H1 (cell line): Measurements from ENCODE around the gene SNRNP40. TPM values are rescaled to one million over a fixed set of nuclear protein-coding genes. Genes with fewer than 3 reads are reported as not detected.

Experiments used
- GTF2F1 ChIP-seq: IDR thresholded peaks from 2 replicates; pipeline ENCODE4 v1.6.1; 2012; ENCODE audit warnings: low read depth, low read length, improper control_type of control experiment, borderline replicate concordance
- NANOG ChIP-seq: IDR thresholded peaks from 2 replicates; pipeline ENCODE4 v1.6.1; 2011; ENCODE audit warnings: low read length, low read depth, mild to moderate bottlenecking, inconsistent platforms; ENCODE audit not compliant: insufficient read depth, poor library complexity, severe bottlenecking
- polyA plus RNA-seq, 7 experiments: library from polyadenylated mRNA; depleted of rRNA in 3 of 7; stranded (reverse) in 5 of 7; unstranded in 2 of 7; fragments of >200 nt in 5 of 7; fragments of 200-250 nt in 2 of 7; gene quantifications; 1 replicate in 5 of 7; 2 replicates in 1 of 7; 4 replicates in 1 of 7; pipeline versions ENCODE4 v1.2.1 to v1.2.3, GENCODE V29; 2011 to 2013; ENCODE audit warnings: missing spikeins in 2 of 7, mixed read lengths in 2 of 7
- total RNA-seq: library from RNA; stranded (reverse); fragmentation: NEBNext Ultra II Directional; extraction: Animal tissue kit (Norgen Biotek cat#: 25700); gene quantifications from 2 replicates; pipeline ENCODE4 v1.2.1, GENCODE V29; 2021

The SNRNP40 gene
- total and polyA plus RNA-seq, 2 of the 8 experiments (the other 6 are each of a cell fraction or from before 2014, with no cell fraction given) = 97.4 to 113 TPM

DNA sequence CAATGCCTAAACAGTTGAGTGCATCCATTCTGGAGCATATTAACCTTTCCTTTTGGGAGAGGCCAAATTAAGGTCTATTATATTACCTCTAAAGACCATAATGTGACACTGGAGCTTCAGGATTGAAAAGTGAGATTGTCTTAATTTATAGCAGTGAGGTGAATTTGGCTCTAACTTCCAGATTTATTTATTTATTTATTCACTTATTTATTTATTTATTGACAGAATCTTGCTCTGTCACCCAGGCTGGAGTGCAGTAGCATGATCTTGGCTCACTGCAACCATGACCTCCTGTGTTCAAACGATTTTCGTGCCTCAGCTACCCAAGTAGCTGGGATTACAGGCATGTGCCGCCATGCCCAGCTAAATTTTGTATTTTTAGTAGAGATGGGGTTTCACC is 19.3 kb upstream of the SNRNP40 start (continued):
- TF ChIP-seq NANOG (no peak), GTF2F1 (no peak)
